AG04449 (cell line): ENCODE data around the gene DYRK4.

ENCODE experiments used
- CTCF ChIA-PET: fragments of 350-600 bp; formaldehyde crosslinking; extraction: SDS; loops from one replicate; lab custom pipeline; 2021; ENCODE audit warnings: antibody characterized with exemption; lab: Yijun Ruan, JAX
- POLR2A ChIA-PET: fragments of 400-600, 350-600 bp; formaldehyde crosslinking; extraction: SDS; loops from one replicate; lab custom pipeline; 2020; ENCODE audit warnings: antibody characterized with exemption, inconsistent platforms; lab: Yijun Ruan, JAX
- DNase-seq: peaks from one replicate; pipeline ENCODE4 v3.0.0-alpha.2; 2010; ENCODE audit warnings: low read depth, low spot score
- H3K4me3 ChIP-seq: 2 replicates; pipeline ENCODE4 v1.5.1; 2011; ENCODE audit warnings: low read depth, mild to moderate bottlenecking, control low read depth, low read length
- TF ChIP-seq, protein P1 (sequence below): IDR thresholded peaks from one replicate; pipeline ENCODE4 v1.5.1; 2011; ENCODE audit warnings: mild to moderate bottlenecking, moderate library complexity, low read length, control low read depth, inconsistent platforms; ENCODE audit not compliant: insufficient read depth; ENCODE audit errors: missing control alignments

Gene DYRK4

DNA sequence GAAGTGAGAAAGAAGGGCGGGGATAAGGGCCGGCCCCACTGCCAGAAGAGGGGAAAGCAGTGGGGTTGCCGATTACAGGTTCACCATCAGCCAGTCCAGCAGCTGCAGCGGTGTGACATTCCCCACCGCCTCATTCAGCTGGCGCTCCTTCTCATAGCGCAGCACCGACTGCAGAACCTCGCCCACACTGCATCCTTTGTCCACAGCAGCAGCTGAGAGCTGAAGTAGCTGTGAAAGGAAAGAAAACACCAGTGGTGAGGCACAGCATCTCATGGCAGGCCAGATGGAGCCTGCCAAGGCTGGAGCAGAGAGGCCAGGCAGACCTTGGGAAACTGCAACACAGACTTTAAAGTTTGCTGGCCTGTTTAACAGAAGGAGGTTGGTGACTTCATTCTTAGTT is 53.7 kb downstream of the DYRK4 start:
- CTCF ChIA-PET = interaction anchor here (1.1 kb wide), 1 partner anchor 10 kb away, joined by 8 read pairs; no protein-coding TSS in a partner anchor
- TF ChIP-seq, protein P1, sequence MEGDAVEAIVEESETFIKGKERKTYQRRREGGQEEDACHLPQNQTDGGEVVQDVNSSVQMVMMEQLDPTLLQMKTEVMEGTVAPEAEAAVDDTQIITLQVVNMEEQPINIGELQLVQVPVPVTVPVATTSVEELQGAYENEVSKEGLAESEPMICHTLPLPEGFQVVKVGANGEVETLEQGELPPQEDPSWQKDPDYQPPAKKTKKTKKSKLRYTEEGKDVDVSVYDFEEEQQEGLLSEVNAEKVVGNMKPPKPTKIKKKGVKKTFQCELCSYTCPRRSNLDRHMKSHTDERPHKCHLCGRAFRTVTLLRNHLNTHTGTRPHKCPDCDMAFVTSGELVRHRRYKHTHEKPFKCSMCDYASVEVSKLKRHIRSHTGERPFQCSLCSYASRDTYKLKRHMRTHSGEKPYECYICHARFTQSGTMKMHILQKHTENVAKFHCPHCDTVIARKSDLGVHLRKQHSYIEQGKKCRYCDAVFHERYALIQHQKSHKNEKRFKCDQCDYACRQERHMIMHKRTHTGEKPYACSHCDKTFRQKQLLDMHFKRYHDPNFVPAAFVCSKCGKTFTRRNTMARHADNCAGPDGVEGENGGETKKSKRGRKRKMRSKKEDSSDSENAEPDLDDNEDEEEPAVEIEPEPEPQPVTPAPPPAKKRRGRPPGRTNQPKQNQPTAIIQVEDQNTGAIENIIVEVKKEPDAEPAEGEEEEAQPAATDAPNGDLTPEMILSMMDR = no peak
- no peak for DNase-seq
- POLR2A ChIA-PET = no interaction called here
- no peak overlapping the region for H3K4me3 ChIP-seq

DNA sequence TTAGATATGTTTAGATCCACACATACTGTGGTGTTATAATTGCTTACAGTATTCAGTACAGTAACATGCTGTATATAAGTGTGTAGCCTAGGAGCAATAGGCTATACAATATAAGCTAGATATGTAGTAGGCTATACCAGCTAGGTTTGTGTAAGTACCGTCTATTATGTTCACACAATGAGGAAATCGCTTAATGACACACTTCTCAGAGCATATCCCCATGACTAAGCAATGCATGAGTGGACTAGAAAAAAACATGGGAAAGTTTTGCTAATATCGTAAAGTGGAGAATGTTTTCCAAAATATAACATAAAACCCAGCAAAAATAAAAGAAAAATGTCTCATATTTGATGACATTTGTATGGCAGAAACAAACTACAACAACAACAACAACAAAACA is 59.5 kb downstream of the DYRK4 start:
- POLR2A ChIA-PET = no interaction called here
- no peak for DNase-seq

DNA sequence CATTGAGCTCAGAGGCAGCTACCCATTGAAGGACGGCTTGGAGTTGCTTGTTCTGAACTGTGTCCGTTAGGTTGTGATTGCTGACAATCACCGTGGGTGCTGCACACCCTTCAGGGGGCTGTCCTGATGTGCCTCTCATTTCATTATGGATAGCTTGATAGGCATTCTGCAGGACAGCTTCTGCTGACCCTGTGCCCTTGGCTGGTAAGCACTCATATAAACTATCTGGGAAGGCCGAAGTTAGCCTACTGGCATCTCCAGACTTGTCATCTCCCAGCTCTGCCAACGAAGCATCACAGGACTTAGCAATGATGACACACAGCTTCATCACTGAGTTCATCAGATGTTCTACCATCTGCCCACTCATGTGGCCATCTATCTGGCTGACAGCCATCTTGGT is 64.5 kb downstream of the DYRK4 start:
- ChIA-PET POLR2A (no interaction called here), CTCF (no interaction called here)
- H3K4me3 ChIP-seq = no peak overlapping the region
- TF ChIP-seq, protein P1 = no peak
- no peak for DNase-seq

More for the DNA sequence above, 59.5 kb downstream of the DYRK4 start:
- H3K4me3 ChIP-seq = no peak overlapping the region
- CTCF ChIA-PET = interaction anchor here (1.0 kb wide), 1 partner anchor 19 kb away, joined by 4 read pairs; no protein-coding TSS in a partner anchor
- TF ChIP-seq, protein P1 = no peak

DNA sequence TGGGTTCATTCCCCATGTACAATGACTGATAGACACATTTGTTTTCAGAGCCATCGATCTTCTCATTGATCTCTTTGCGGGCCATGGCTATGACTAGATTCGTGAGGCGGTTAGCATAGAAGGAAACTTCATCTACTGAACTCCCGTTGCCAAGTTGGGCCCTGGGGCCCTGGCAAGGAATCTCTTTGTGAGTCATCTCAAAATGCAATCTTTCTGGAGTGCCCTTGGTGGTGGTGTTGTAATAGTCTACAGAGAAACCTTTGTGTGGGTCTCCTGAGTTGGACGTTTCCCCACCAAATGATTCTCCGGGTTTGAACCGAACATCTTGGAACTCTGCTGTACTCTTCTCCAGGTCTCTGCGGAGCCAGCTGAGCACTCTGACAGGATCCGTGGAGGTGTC is 66.4 kb downstream of the DYRK4 start:
- ChIA-PET CTCF (interaction anchor here (0.9 kb wide), 1 partner anchor 24 kb away, joined by 3 read pairs; no protein-coding TSS in a partner anchor), POLR2A (no interaction called here)
- DNase-seq = no peak
- TF ChIP-seq, protein P1 = no peak
- no peak overlapping the region for H3K4me3 ChIP-seq

DNA sequence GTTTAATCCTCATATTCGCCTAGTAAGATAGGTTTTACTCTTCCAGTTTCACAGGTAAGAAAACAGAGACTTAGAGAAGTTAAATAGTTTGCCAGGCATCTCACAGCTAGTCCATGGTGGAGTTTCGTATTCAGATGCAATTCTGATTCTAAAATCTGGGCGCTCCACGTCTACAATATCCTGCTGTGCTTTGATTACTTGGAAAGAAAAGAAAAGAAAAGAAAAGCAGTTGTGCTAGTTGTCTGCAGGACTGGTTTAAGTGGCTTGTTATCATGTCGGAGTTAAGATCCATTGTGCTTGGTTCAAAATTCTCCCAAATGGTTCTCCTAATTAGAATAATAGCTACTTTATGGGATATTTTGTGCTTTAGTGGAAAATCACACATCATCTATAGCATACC is 68.3 kb downstream of the DYRK4 start:
- H3K4me3 ChIP-seq = no peak overlapping the region
- ChIA-PET POLR2A (no interaction called here), CTCF (no interaction called here)
- TF ChIP-seq, protein P1 = no peak
- DNase-seq = no peak

DNA sequence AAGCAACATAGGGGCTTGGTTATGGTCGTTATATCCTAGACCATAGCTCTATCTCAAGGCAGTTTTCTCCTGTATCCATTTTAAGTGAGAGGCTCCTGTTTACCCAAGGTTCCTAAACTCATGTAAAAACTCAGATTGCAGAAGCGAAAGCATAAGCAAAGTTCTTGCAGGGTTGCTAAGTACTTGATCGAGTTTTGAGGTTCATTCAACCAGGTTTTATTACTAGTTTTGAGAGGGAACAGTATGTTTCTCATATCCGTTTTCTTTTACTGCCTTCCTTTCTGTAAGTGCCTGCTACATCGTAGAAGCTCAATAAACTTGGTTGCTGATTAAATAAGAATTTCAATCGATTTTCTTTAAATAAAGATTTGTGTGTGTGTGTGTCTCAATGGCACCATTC is 81.7 kb downstream of the DYRK4 start:
- no peak for DNase-seq
- CTCF ChIA-PET = no interaction called here
- POLR2A ChIA-PET = no interaction called here
- H3K4me3 ChIP-seq = no peak overlapping the region
- TF ChIP-seq, protein P1 = no peak
